Ecto neural progenitor cell (in vitro differentiated cells): ENCODE results near the gene MYL5.
"Not testable (repeated sequence)": the region's sequence is repeated elsewhere in the genome, so short reads cannot be mapped to it uniquely, and the experiment has no call there.

Experiments used
- DNase-seq: peaks from one replicate; pipeline ENCODE4 v3.0.0-alpha.2; 2018; ENCODE audit warnings: low spot score

MYL5 gene

GRCh38 chr4:656436-657337, 17.7 kb upstream of the MYL5 start:
- no peak for DNase-seq

- DNase-seq = no peak
Observed at GRCh38 chr4:657338-657833, 17.0 kb upstream of the MYL5 start.

GRCh38 chr4:657834-658667, 16.3 kb upstream of the MYL5 start:
- no peak for DNase-seq

- DNase-seq = no peak
Observed at GRCh38 chr4:658681-659667, 15.4 kb upstream of the MYL5 start.

GRCh38 chr4:659851-660250, 14.5 kb upstream of the MYL5 start:
- no peak for DNase-seq

- no peak for DNase-seq
Observed at GRCh38 chr4:660401-660800, 13.9 kb upstream of the MYL5 start.

GRCh38 chr4:661231-661630, 13.1 kb upstream of the MYL5 start:
- DNase-seq = no peak

GRCh38 chr4:661881-662761, 12.2 kb upstream of the MYL5 start:
- DNase-seq = no peak

GRCh38 chr4:663046-663437, 11.3 kb upstream of the MYL5 start:
- no peak for DNase-seq

- peak; percentile 84 for DNase-seq
Observed at GRCh38 chr4:663438-664428, 10.6 kb upstream of the MYL5 start.

GRCh38 chr4:664713-665231, 9.6 kb upstream of the MYL5 start:
- DNase-seq = no peak

- no peak for DNase-seq
Observed at GRCh38 chr4:665381-665750, 9.0 kb upstream of the MYL5 start.

GRCh38 chr4:665751-666435, 8.4 kb upstream of the MYL5 start:
- DNase-seq = no peak

- DNase-seq = no peak
Observed at GRCh38 chr4:666436-666810, 7.9 kb upstream of the MYL5 start.

- no peak for DNase-seq
Observed at GRCh38 chr4:666822-667544, 7.4 kb upstream of the MYL5 start.

GRCh38 chr4:667545-667925, 6.8 kb upstream of the MYL5 start:
- no peak for DNase-seq

GRCh38 chr4:668219-668618, 6.1 kb upstream of the MYL5 start:
- DNase-seq = not testable (repeated sequence)
